ENCODE measurements around the gene PRKAG2. TPM values are rescaled to one million over a fixed set of nuclear protein-coding genes. Genes with fewer than 3 reads are reported as not detected.

PRKAG2 gene
- total RNA-seq, 4 donors from 2014 or later, result 19.5 to 30.8 (median 27.6) TPM

GRCh38 chr7:151694441-151694827, 182.5 kb downstream of the PRKAG2 start:
- Histone ChIP-seq H3K4me1 (peaks cover 20 to 28% of the 10 kb centered on the region in 2 donors), H3K4me3 (replicated peaks in 1 of 3) (no peak overlapping the region), H3K27ac (peak overlapping the region in 2 of 3 donors; percentile 56 to 85), H3K27me3 (no peaks in the 10 kb centered on the region), H3K36me3 (no peaks in the 10 kb centered on the region), H3K9me3 (no peaks in the 10 kb centered on the region)
- 80 to 83% methylated on average over 5 of the region's 5 CpGs for WGBS, 2 donors
- no peak for TF ChIP-seq CTCF (IDR thresholded peaks at IDR 0.05)
- no peak for TF ChIP-seq POLR2A (IDR thresholded peaks at IDR 0.05)
- intact Hi-C loops (cut with DNase I), result no loop called here
- no peak for DNase-seq

- H3K4me1 ChIP-seq, result peaks cover 20 to 41% of the 10 kb centered on the region in 2 donors
- WGBS, 2 donors, result 83 to 88% methylated on average over 6 to 11 of the region's 11 CpGs
- no peak for DNase-seq
- TF ChIP-seq CTCF (IDR thresholded peaks at IDR 0.05) (no peak), POLR2A (IDR thresholded peaks at IDR 0.05) (no peak)
- H3K9me3 ChIP-seq, result no peaks in the 10 kb centered on the region
- H3K4me3 ChIP-seq (replicated peaks in 1 of 3), result no peak overlapping the region
- no peaks in the 10 kb centered on the region for H3K36me3 ChIP-seq
- H3K27ac ChIP-seq, result no peak overlapping the region
- H3K27me3 ChIP-seq, result no peaks in the 10 kb centered on the region
- intact Hi-C loops (cut with DNase I), result no loop called here
These were observed 183.8 kb downstream of the PRKAG2 start for GRCh38 chr7:151693140-151693539.

GRCh38 chr7:151692721-151693120, 184.2 kb downstream of the PRKAG2 start:
- H3K9me3 ChIP-seq, result no peaks in the 10 kb centered on the region
- no peak overlapping the region for H3K27ac ChIP-seq
- H3K27me3 ChIP-seq, result no peaks in the 10 kb centered on the region
- peaks cover 24 to 45% of the 10 kb centered on the region in 2 donors for H3K4me1 ChIP-seq
- no peak for DNase-seq
- TF ChIP-seq CTCF (IDR thresholded peaks at IDR 0.05) (no peak), POLR2A (IDR thresholded peaks at IDR 0.05) (no peak)
- 96 to 97% methylated on average over 9 of the region's 9 CpGs for WGBS, 2 donors
- intact Hi-C loops (cut with DNase I), result no loop called here
- no peaks in the 10 kb centered on the region for H3K36me3 ChIP-seq
- no peak overlapping the region for H3K4me3 ChIP-seq (replicated peaks in 1 of 3)

- no peak overlapping the region for H3K27ac ChIP-seq
- H3K4me3 ChIP-seq (replicated peaks in 1 of 3), result no peak overlapping the region
- H3K27me3 ChIP-seq, result no peaks in the 10 kb centered on the region
- no peaks in the 10 kb centered on the region for H3K9me3 ChIP-seq
- H3K36me3 ChIP-seq, result no peaks in the 10 kb centered on the region
- peaks cover 29 to 53% of the 10 kb centered on the region in 2 donors for H3K4me1 ChIP-seq
- 46 to 50% methylated on average over 2 of the region's 2 CpGs for whole genome bisulfite sequencing, 2 donors
- intact Hi-C loops (cut with DNase I), result no loop called here
- no peak for TF ChIP-seq CTCF (IDR thresholded peaks at IDR 0.05)
- no peak for TF ChIP-seq POLR2A (IDR thresholded peaks at IDR 0.05)
- no peak for DNase-seq
These were observed 185.5 kb downstream of the PRKAG2 start for GRCh38 chr7:151691449-151691848.

- intact Hi-C loops (cut with DNase I), result no loop called here
- no peak for TF ChIP-seq CTCF (IDR thresholded peaks at IDR 0.05)
- no peak for TF ChIP-seq POLR2A (IDR thresholded peaks at IDR 0.05)
- no peaks in the 10 kb centered on the region for H3K27me3 ChIP-seq
- DNase-seq, result no peak
- peaks cover 23 to 46% of the 10 kb centered on the region in 2 donors for H3K4me1 ChIP-seq
- H3K36me3 ChIP-seq, result no peaks in the 10 kb centered on the region
- H3K27ac ChIP-seq, result no peak overlapping the region
- WGBS, 2 donors, result 70 to 77% methylated on average over 6 of the region's 6 CpGs
- H3K9me3 ChIP-seq, result no peaks in the 10 kb centered on the region
- H3K4me3 ChIP-seq (replicated peaks in 1 of 3), result no peak overlapping the region
These were observed 186.3 kb downstream of the PRKAG2 start for GRCh38 chr7:151690606-151691005.

Measured in thyroid gland (tissue), 4 donors.